ENCODE results near the gene SLC5A11.

Gene SLC5A11

DNA sequence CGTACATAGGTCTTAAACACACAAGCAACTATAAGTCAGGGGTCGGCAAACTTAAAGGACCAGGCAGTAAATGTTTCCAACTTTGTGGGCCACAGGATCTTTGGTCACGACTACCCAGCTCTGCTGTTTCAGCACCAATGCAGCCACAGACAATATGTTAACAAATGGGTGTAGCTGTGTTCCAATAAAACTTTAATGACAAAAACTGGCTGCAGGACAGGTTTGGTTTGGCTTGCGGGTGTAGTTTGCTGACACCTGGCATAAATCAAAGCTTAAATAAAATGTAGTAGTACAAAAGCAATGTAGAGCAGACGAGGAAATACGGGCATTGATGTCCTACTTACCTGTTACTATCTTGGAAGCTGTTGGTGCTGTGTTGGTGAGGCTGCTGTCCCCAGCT, 84.7 kb downstream of the SLC5A11 start:
- H3K9me3 ChIP-seq (replicated peaks; ENCODE audit: low read length), result no peaks in the 10 kb centered on the region
- H3K9ac ChIP-seq (ENCODE audit: low read depth, low read length), result no peak overlapping the region
- H3K27me3 ChIP-seq (ENCODE audit: control insufficient read depth, insufficient read depth, low read length), result no peaks in the 10 kb centered on the region
- no peaks in the 10 kb centered on the region for H3K4me1 ChIP-seq (ENCODE audit: control insufficient read depth, insufficient read depth, low read length)
- H3K4me2 ChIP-seq (ENCODE audit: low read length), result no peak overlapping the region
- peaks cover 59% of the 10 kb centered on the region for H3K36me3 ChIP-seq (ENCODE audit: insufficient read depth, low read length)
- no peak overlapping the region for H3K4me3 ChIP-seq (ENCODE audit: low read length)

DNA sequence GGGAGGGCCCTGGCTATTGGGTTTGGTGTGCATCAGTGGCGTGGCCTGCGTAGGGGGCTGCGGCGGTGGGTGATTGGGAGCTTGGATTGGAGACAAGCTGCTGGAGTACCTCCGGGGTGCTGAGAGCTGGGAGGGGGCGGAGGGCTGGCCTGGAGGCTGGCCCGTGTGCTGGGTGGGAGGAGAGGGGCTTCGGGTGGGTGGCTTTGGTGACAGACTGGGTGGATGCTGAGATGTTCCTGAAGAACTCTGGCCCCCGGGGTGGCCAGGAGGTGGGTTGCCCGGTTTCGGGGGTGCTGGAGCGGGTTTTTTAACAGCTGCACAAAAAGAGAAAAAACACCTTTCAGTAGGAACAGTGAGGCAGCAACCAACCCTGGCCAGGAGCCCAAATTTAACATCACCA, 85.3 kb downstream of the SLC5A11 start:
- no peak overlapping the region for H3K4me3 ChIP-seq (ENCODE audit: low read length)
- H3K4me2 ChIP-seq (ENCODE audit: low read length), result no peak overlapping the region
- no peak overlapping the region for H3K9ac ChIP-seq (ENCODE audit: low read depth, low read length)
- H3K4me1 ChIP-seq (ENCODE audit: control insufficient read depth, insufficient read depth, low read length), result no peaks in the 10 kb centered on the region
- no peaks in the 10 kb centered on the region for H3K27me3 ChIP-seq (ENCODE audit: control insufficient read depth, insufficient read depth, low read length)
- H3K36me3 ChIP-seq (ENCODE audit: insufficient read depth, low read length), result peaks cover 61% of the 10 kb centered on the region
- no peaks in the 10 kb centered on the region for H3K9me3 ChIP-seq (replicated peaks; ENCODE audit: low read length)

DNA sequence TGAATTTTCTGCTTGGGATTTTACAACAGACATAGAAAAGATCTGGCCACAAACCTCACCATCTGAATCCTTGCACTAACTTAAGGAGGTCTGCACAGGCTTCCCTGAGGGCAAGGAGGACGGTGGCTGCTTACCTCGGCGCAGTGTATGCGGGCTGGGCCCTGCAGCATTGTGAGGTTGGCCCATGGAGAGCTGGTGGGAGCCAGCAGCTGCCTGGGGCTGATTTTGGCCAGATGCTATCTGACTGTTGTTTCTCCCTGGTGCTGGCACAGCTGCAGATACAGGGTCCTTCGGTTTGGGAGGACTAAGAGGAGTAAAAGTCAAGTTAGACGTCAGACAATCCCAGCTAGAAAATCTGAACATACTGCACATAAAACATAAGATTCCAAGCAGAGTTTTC, 89.6 kb downstream of the SLC5A11 start:
- H3K4me1 ChIP-seq (ENCODE audit: control insufficient read depth, insufficient read depth, low read length), result no peaks in the 10 kb centered on the region
- no peaks in the 10 kb centered on the region for H3K27me3 ChIP-seq (ENCODE audit: control insufficient read depth, insufficient read depth, low read length)
- peaks cover 61% of the 10 kb centered on the region for H3K36me3 ChIP-seq (ENCODE audit: insufficient read depth, low read length)
- H3K4me3 ChIP-seq (ENCODE audit: low read length), result no peak overlapping the region
- no peak overlapping the region for H3K9ac ChIP-seq (ENCODE audit: low read depth, low read length)
- no peaks in the 10 kb centered on the region for H3K9me3 ChIP-seq (replicated peaks; ENCODE audit: low read length)
- no peak overlapping the region for H3K4me2 ChIP-seq (ENCODE audit: low read length)

DNA sequence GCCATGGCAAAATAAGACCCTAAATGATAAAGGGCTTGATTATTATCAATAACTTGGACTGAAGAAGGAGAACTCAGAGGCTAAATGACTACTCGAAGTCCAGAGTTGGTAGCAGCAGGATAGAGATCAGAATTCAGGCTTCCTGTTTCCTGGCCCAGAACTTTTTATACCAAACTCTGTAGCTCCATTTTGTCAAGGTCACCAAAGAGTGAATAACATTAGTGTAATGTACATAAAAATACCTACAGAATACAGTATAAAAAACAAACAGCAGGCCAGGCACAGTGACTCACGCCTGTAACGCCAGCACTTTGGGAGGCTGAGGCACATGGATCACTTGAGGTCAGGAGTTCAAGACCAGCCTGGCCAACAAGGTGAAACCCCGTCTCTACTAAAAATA, 90.4 kb downstream of the SLC5A11 start:
- H3K36me3 ChIP-seq (ENCODE audit: insufficient read depth, low read length), result peaks cover 63% of the 10 kb centered on the region
- no peaks in the 10 kb centered on the region for H3K27me3 ChIP-seq (ENCODE audit: control insufficient read depth, insufficient read depth, low read length)

DNA sequence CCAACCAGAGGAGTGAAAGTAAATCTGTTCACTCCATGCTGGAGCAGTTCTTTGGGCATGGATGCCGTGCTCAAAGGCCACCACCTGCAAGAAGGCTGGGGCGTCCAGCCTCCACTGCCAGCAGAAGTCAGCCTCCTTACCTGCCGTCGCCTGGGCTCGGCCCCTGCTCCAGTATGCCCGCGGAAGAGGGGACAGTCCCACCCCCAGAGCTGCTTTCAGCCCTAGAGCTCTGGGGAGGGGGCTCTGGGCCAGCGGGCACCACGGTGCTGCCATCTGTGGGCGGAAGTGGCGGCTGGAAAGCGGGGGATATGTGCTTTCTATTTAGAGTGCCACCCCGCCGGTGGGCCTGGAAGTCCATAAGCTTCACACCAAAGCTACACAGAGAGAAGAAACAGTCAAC, 93.5 kb downstream of the SLC5A11 start:
- H3K4me2 ChIP-seq (ENCODE audit: low read length), result no peak overlapping the region
- no peaks in the 10 kb centered on the region for H3K4me1 ChIP-seq (ENCODE audit: control insufficient read depth, insufficient read depth, low read length)
- no peaks in the 10 kb centered on the region for H3K27me3 ChIP-seq (ENCODE audit: control insufficient read depth, insufficient read depth, low read length)
- no peak overlapping the region for H3K9ac ChIP-seq (ENCODE audit: low read depth, low read length)
- peaks cover 67% of the 10 kb centered on the region for H3K36me3 ChIP-seq (ENCODE audit: insufficient read depth, low read length)
- no peak overlapping the region for H3K4me3 ChIP-seq (ENCODE audit: low read length)
- no peaks in the 10 kb centered on the region for H3K9me3 ChIP-seq (replicated peaks; ENCODE audit: low read length)

More for the DNA sequence above, 90.4 kb downstream of the SLC5A11 start:
- no peaks in the 10 kb centered on the region for H3K4me1 ChIP-seq (ENCODE audit: control insufficient read depth, insufficient read depth, low read length)
- H3K4me3 ChIP-seq (ENCODE audit: low read length), result no peak overlapping the region
- H3K9ac ChIP-seq (ENCODE audit: low read depth, low read length), result no peak overlapping the region
- no peaks in the 10 kb centered on the region for H3K9me3 ChIP-seq (replicated peaks; ENCODE audit: low read length)
- no peak overlapping the region for H3K4me2 ChIP-seq (ENCODE audit: low read length)

DNA sequence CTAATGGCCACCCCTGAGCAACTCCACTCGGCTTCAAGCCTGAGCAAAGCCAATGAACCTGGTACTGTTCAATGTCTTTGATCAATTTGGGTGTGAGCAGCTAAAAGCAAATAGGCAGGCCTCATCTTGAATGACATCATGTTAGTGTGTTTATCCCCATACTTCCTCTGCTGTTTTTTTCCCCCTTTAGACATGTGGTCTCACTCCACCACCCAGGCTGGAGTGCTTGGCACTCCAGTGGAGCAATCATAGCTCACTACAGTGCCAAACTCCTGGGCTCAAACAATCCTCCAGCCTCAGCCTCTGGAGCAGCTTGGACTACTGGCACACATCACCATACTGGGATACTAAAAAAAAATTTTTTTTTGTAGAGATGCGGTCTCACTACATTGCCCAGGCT, 94.0 kb downstream of the SLC5A11 start:
- Histone ChIP-seq H3K27me3 (ENCODE audit: control insufficient read depth, insufficient read depth, low read length) (no peaks in the 10 kb centered on the region), H3K36me3 (ENCODE audit: insufficient read depth, low read length) (peaks cover 65% of the 10 kb centered on the region), H3K4me2 (ENCODE audit: low read length) (no peak overlapping the region), H3K9me3 (replicated peaks; ENCODE audit: low read length) (no peaks in the 10 kb centered on the region), H3K4me3 (ENCODE audit: low read length) (no peak overlapping the region), H3K4me1 (ENCODE audit: control insufficient read depth, insufficient read depth, low read length) (no peaks in the 10 kb centered on the region), H3K9ac (ENCODE audit: low read depth, low read length) (no peak overlapping the region)

DNA sequence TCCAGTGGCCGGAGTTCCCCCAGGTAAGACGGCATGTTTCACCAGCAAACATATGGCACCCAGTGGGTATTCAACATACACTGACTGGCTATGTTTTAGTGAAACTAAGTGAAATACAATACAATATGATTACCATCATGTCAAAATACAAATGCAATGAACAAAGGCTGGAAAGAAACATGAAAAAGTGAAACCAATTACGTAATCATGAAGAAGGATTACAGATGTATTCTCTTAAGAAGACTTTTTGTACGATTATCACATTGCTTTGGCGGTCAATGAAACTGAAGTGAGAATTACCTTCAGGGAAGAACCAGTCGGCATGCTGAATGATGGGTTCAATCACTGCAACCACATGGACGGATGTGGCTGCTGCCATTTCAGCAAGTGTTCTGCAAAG, 97.7 kb downstream of the SLC5A11 start:
- Histone ChIP-seq H3K9ac (ENCODE audit: low read depth, low read length) (no peak overlapping the region), H3K27me3 (ENCODE audit: control insufficient read depth, insufficient read depth, low read length) (no peaks in the 10 kb centered on the region), H3K36me3 (ENCODE audit: insufficient read depth, low read length) (peaks cover 79% of the 10 kb centered on the region), H3K4me2 (ENCODE audit: low read length) (no peak overlapping the region), H3K9me3 (replicated peaks; ENCODE audit: low read length) (no peaks in the 10 kb centered on the region), H3K4me1 (ENCODE audit: control insufficient read depth, insufficient read depth, low read length) (no peaks in the 10 kb centered on the region), H3K4me3 (ENCODE audit: low read length) (no peak overlapping the region)

DNA sequence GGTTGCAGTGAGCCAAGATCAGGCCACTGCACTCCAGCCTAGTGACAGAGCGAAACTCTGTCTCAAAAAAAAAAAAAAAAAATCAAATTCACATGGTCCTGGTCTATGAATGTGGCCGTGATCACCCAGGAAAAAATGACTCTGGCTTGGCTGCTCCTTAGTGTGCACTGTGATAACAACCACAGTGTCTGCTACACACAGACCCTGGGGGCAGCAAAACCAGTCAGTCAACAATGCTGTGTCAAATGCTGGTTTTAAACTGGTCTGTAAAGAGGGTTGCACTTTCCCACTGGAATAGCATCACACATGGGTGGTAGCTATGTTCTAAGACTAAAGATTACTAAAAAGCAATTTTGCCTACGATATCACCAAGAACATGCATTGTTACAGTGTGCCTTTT, 98.4 kb downstream of the SLC5A11 start:
- H3K4me2 ChIP-seq (ENCODE audit: low read length), result no peak overlapping the region
- peaks cover 79% of the 10 kb centered on the region for H3K36me3 ChIP-seq (ENCODE audit: insufficient read depth, low read length)
- no peaks in the 10 kb centered on the region for H3K9me3 ChIP-seq (replicated peaks; ENCODE audit: low read length)
- no peak overlapping the region for H3K9ac ChIP-seq (ENCODE audit: low read depth, low read length)
- no peaks in the 10 kb centered on the region for H3K4me1 ChIP-seq (ENCODE audit: control insufficient read depth, insufficient read depth, low read length)
- no peak overlapping the region for H3K4me3 ChIP-seq (ENCODE audit: low read length)
- no peaks in the 10 kb centered on the region for H3K27me3 ChIP-seq (ENCODE audit: control insufficient read depth, insufficient read depth, low read length)

DNA sequence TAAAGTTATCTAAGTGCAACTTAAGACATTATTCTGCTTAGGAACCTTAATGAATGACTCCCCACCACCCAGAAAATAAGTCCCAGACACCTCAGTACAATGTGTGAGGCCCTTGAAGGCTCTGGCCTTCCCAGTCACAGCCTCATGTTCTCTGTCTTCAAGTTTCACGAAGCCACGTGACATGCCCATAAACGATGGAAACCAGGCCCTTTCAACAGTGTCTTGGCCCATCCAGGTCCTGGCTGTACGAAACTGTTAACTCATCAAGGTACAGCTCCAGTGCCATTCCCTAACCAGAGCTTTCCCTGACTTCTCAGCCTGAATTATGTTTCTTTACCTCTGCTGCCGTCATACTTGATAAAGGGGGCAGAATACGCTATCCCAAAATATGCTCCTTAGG, 100.4 kb downstream of the SLC5A11 start:
- no peak overlapping the region for H3K4me2 ChIP-seq (ENCODE audit: low read length)
- no peak overlapping the region for H3K9ac ChIP-seq (ENCODE audit: low read depth, low read length)
- no peak overlapping the region for H3K4me3 ChIP-seq (ENCODE audit: low read length)
- no peaks in the 10 kb centered on the region for H3K9me3 ChIP-seq (replicated peaks; ENCODE audit: low read length)
- H3K4me1 ChIP-seq (ENCODE audit: control insufficient read depth, insufficient read depth, low read length), result no peaks in the 10 kb centered on the region
- no peaks in the 10 kb centered on the region for H3K27me3 ChIP-seq (ENCODE audit: control insufficient read depth, insufficient read depth, low read length)
- H3K36me3 ChIP-seq (ENCODE audit: insufficient read depth, low read length), result peaks cover 74% of the 10 kb centered on the region

DNA sequence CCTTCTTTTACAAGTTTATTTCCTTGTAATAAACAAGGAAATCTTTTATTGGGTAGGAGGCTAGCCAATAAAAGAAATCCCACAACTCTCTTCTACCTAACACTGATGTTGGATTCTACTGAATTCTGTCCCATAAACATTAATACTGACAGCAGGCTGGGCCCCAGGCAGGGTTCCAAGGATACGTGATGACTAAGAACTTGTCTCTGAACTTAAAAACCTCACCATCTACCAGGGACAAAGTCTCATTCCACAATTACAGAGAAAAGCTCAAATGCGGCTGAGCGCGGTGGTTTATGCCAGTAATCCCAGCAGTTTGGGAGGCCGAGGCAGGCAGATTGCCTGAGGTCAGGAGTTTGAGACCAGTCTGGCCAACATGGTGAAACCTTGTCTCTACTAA, 104.5 kb downstream of the SLC5A11 start:
- Histone ChIP-seq H3K4me3 (ENCODE audit: low read length) (no peak overlapping the region), H3K9me3 (replicated peaks; ENCODE audit: low read length) (no peaks in the 10 kb centered on the region), H3K27me3 (ENCODE audit: control insufficient read depth, insufficient read depth, low read length) (no peaks in the 10 kb centered on the region), H3K36me3 (ENCODE audit: insufficient read depth, low read length) (peaks cover 89% of the 10 kb centered on the region), H3K9ac (ENCODE audit: low read depth, low read length) (no peak overlapping the region), H3K4me2 (ENCODE audit: low read length) (no peak overlapping the region), H3K4me1 (ENCODE audit: control insufficient read depth, insufficient read depth, low read length) (no peaks in the 10 kb centered on the region)

DNA sequence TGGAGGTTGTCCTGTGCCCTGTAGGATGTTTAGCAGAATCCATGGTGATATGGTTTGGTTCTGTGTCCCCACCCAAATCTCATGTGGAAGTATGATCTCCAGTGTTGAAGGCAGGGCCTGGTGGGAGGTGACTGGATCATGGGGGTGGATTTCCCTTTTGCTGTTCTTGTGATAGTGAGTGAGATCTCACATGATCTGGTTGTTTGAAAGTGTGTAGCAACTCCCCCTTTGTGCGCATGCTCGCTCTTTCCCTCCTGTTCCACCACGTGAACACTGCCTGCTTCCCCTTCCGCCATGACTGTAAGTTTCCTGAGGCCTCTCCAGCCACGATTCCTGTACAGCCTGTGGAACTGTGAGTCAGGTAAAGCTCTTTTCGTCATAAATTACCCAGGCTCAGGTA, 107.5 kb downstream of the SLC5A11 start:
- H3K9me3 ChIP-seq (replicated peaks; ENCODE audit: low read length), result no peaks in the 10 kb centered on the region
- no peak overlapping the region for H3K4me2 ChIP-seq (ENCODE audit: low read length)
- no peaks in the 10 kb centered on the region for H3K4me1 ChIP-seq (ENCODE audit: control insufficient read depth, insufficient read depth, low read length)
- H3K36me3 ChIP-seq (ENCODE audit: insufficient read depth, low read length), result peaks cover 91% of the 10 kb centered on the region
- no peaks in the 10 kb centered on the region for H3K27me3 ChIP-seq (ENCODE audit: control insufficient read depth, insufficient read depth, low read length)
- no peak overlapping the region for H3K4me3 ChIP-seq (ENCODE audit: low read length)
- no peak overlapping the region for H3K9ac ChIP-seq (ENCODE audit: low read depth, low read length)

DNA sequence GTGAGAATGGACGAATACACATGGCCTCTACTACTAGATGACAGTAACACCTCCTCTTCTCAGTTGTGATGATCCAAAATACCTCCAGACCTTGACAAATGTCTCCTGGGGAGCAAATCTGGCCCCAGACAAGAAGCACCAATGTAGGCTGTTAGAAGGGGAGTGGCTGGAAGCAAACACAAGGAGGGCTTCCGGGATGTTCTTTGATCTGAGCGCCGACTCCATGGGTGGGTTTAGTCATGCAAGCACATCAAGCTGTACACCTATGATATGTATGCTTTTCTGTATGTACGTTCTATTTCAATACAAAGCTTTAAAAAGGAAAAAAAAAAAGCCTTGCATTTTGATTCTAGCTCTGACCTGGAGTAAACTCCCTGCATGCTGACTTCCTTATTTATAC, 108.0 kb downstream of the SLC5A11 start:
- Histone ChIP-seq H3K36me3 (ENCODE audit: insufficient read depth, low read length) (peaks cover 93% of the 10 kb centered on the region), H3K4me2 (ENCODE audit: low read length) (no peak overlapping the region), H3K4me1 (ENCODE audit: control insufficient read depth, insufficient read depth, low read length) (no peaks in the 10 kb centered on the region), H3K9me3 (replicated peaks; ENCODE audit: low read length) (no peaks in the 10 kb centered on the region), H3K4me3 (ENCODE audit: low read length) (no peak overlapping the region), H3K9ac (ENCODE audit: low read depth, low read length) (no peak overlapping the region), H3K27me3 (ENCODE audit: control insufficient read depth, insufficient read depth, low read length) (no peaks in the 10 kb centered on the region)
